Fibroblast of villous mesenchyme (primary cell): ENCODE data around the gene FZR1. TPM values are rescaled to one million over a fixed set of nuclear protein-coding genes. Genes with fewer than 3 reads are reported as not detected.

Source experiments
- DNase-seq: peaks from one replicate; pipeline ENCODE4 v3.0.0-alpha.2; 2010; ENCODE audit warnings: low read depth
- H3K4me3 ChIP-seq: 2 replicates; pipeline ENCODE4 v1.5.1; 2011; ENCODE audit warnings: low read depth, mild to moderate bottlenecking, low read length
- total RNA-seq: library from RNA; depleted of rRNA; stranded (reverse); fragments of >200 nt; gene quantifications from 2 replicates; pipeline ENCODE4 v1.2.3, GENCODE V29; 2012
- TF ChIP-seq, protein P1 (sequence below): IDR thresholded peaks from 2 replicates; pipeline ENCODE4 v1.5.1; 2012; ENCODE audit warnings: low read depth, mild to moderate bottlenecking, low read length; ENCODE audit not compliant: insufficient read depth

FZR1 gene
- total RNA-seq, 1 donor = 37.6 TPM

DNA sequence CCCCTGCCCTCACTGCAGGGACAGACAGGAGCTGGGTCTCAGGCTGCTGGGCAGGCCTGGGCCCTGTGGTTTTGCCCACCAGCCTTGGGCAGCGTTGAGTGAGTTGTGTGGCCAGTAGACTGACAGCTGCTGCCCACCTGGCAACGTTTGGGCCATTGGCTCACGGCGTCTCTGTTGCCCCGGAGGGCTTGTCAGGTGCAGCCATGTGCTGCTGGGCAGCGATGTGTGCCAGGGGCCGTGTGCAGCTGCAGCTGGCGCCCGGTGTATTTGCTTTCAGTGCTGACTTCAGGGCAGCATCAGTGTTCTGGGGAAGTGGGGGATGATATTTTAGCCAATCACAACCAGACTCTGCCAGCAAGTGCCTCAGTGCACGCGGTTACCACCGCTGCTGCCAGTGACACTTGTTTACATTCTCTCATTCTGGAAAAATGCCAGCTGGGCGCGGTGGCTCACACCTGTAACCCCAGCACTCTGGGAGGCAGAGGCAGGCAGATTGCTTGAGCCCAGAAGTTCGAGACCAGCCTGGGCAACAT lies 10.6 kb downstream of the FZR1 start:
- no peak overlapping the region for H3K4me3 ChIP-seq
- DNase-seq = no peak
- TF ChIP-seq, protein P1, sequence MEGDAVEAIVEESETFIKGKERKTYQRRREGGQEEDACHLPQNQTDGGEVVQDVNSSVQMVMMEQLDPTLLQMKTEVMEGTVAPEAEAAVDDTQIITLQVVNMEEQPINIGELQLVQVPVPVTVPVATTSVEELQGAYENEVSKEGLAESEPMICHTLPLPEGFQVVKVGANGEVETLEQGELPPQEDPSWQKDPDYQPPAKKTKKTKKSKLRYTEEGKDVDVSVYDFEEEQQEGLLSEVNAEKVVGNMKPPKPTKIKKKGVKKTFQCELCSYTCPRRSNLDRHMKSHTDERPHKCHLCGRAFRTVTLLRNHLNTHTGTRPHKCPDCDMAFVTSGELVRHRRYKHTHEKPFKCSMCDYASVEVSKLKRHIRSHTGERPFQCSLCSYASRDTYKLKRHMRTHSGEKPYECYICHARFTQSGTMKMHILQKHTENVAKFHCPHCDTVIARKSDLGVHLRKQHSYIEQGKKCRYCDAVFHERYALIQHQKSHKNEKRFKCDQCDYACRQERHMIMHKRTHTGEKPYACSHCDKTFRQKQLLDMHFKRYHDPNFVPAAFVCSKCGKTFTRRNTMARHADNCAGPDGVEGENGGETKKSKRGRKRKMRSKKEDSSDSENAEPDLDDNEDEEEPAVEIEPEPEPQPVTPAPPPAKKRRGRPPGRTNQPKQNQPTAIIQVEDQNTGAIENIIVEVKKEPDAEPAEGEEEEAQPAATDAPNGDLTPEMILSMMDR = no peak

DNA sequence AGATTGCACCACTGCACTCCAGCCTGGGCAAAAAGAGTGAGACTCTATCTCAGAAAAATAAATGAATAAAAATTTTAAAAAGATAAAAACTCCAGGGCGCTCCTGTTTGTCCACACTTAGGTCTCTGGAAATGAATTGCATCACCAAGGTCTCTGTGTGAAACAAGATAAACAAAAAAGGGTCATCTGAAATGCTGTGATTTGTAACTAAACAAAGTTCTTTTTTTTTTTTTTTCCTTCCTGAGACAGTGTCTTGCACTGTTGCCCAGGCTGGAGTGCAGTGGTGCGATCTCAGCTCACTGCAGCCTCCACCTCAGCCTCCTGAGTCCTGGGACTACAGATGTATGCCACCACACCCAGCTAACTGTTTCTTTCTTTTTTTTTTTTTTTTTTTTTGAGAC lies 11.5 kb downstream of the FZR1 start:
- TF ChIP-seq, protein P1 = no peak
- H3K4me3 ChIP-seq = no peak overlapping the region

DNA sequence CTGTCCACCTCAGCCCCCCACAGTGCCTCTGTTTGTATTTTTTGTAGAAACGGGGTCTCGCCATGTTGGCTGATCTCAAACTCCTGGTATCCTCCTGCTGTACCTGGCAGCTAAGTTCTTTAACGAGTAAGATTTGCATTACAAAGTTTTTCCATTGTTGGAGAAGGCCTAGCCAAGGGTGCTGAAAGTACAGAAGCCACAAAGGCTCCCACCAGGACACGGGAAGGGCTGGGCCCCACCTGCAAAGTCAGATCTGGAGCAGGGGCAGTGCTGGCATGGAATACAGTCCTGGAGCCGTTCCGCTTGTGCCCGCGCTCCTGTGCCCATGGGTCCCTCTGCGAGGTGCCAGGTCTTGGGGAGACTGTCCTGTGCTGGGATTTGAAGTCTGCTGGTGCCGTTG lies 12.1 kb downstream of the FZR1 start:
- no peak for DNase-seq
- TF ChIP-seq, protein P1 = no peak
- no peak overlapping the region for H3K4me3 ChIP-seq

More for the DNA sequence above, 11.5 kb downstream of the FZR1 start:
- peak; percentile 48 for DNase-seq

DNA sequence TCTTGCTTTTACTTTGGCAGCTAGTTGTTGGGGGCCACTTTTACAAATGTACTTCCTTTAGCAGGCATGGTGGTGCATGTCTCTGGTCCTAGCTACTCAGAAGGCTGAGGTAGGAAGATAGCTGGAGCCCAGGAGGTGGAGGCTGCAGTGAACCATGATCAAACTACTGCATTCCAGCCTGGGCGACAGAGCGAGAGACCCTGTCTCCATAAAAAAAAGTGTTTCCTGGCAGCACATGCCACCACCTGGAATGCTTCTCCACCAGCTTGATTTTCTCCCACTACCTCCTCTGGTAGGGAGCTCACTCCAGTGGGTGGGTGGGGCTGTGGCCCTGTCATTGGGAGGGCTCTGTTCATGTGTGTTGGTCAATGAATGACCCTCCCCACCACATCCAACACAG lies 12.5 kb downstream of the FZR1 start:
- DNase-seq = no peak
- H3K4me3 ChIP-seq = no peak overlapping the region
- TF ChIP-seq, protein P1 = no peak

DNA sequence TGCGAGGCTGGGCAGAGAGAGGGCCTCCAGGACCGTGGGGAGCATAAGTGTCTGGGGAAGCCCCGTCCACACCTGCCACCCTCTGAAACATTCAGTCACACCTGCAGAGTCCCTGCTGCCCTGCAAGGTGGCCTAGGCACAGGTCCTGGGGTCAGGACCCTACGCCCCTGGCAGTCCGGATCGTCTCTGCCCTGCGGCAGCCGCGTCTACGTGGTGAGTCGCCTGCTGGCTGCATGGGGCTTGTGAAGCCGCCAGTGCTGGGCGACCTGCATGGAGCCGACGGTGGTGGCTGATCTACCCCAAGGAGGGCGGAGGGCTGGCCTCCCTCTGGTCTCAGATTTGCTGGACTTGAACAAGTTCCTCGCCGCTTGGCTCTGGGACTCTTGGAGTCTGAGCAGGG lies 13.0 kb downstream of the FZR1 start:
- H3K4me3 ChIP-seq = no peak overlapping the region
- TF ChIP-seq, protein P1 = no peak
- DNase-seq = no peak

DNA sequence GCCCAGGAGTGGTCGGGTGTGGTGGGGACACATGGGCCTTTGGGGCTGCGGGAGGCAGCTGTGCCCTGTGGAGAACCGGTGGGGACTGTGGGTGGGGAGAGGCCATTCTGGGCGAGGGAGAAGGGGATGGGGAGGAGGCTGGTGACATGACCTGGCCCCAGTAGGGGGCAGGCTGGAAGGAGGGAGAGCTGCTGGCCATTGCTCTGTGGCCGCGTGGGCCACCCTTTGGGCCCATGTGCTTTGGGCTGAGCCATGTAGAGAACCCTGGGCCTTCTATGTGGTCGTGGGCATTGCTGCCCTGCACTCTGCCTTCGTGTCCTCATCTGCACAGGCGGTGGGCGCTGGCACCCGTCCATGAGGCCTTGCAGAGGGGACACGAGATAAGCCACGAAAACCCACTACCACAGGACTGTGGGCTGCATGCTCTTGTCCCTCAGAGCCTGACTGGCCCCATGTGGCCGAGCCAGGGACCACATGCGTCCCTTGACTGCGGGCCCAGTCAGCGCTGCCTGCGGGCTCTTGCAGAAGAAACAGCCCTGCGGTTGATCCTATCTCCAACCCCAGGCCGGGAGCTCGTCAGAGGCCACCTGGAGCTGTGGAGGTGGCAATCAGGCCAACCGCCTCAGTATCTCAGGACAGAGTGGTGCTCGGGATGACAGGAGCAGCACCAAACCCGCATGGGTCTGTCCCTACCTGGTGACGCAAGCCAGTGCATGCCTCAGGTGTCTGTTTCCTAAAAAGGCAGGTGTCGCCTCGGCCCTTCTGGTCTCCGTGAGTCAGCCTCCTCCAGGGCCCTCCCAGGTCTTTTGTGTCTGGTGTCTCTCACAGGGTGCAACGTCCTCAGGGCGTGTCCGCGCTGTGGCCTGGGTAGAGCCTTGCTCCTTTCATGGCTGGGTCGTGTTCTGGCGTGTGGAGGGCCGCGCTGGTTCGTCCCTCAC lies 14.3 kb downstream of the FZR1 start:
- no peak overlapping the region for H3K4me3 ChIP-seq
- TF ChIP-seq, protein P1 = no peak

More for the DNA sequence above, 14.3 kb downstream of the FZR1 start:
- no peak for DNase-seq
